K562 (cell line): ENCODE results near the gene RASAL1. TPM values are rescaled to one million over a fixed set of nuclear protein-coding genes. Genes with fewer than 3 reads are reported as not detected.

Source experiments
- ATAC-seq: fragments of 200-7000 bp; cut with Tn5 transposase; 3 replicates; pipeline ENCODE4 v1.9.1; 2020; ENCODE audit warnings: moderate library complexity
- BruUV-seq: library from RNA; stranded (reverse); fragments of 400-500 nt; replicated peaks from 2 replicates; lab custom pipeline; 2021; lab: Mats Ljungman, UMichigan
- CTCF ChIA-PET: fragments of 300-600 bp; formaldehyde crosslinking; extraction: SDS; loops from one replicate; lab custom pipeline; 2021; ENCODE audit warnings: low intra/inter-chr PET ratio; lab: Yijun Ruan, JAX
- POLR2A ChIA-PET: fragments of 300-600, 350-650 bp; sonication (Branson Sonifier 250); formaldehyde crosslinking; extraction: SDS; loops from one replicate; lab custom pipeline; 2021; ENCODE audit warnings: antibody characterized with exemption, inconsistent platforms; lab: Yijun Ruan, JAX
- DNase-seq, 4 experiments: peaks; one replicate each; pipeline versions ENCODE4 v3.0.0 to v3.0.0-alpha.2; 2011 to 2018; ENCODE audit warnings: low spot score in 3 of 4, mixed read lengths in 3 of 4; ENCODE audit errors: extremely low read depth in 1 of 4
- FAIRE-seq: peaks from 2 replicates; lab custom pipeline; 2011; peaks lifted over from hg19 to GRCh38; lab: Jason Lieb, UNC
- H2AFZ ChIP-seq: 2 replicates; pipeline ENCODE4 v1.6.0; 2011; ENCODE audit warnings: low read depth, low read length, control low read depth, inconsistent platforms
- H3K27ac ChIP-seq: fragments of 200-600 bp; 3 replicates; pipeline ENCODE4 v1.8.0; 2011; ENCODE audit warnings: low read depth, mild to moderate bottlenecking, control low read depth, inconsistent platforms, low read length, moderate library complexity, mixed read lengths; ENCODE audit errors: extremely low read depth
- H3K27me3 ChIP-seq, 2 experiments: fragments of 300-600 bp in 1 of 2; 2 replicates in 1 of 2; 3 replicates in 1 of 2; pipeline versions ENCODE4 v1.6.0 to v1.8.0; 2011; ENCODE audit warnings: inconsistent platforms in 2 of 2, low read length in 2 of 2, mild to moderate bottlenecking in 1 of 2, mixed read lengths in 1 of 2, moderate library complexity in 1 of 2; ENCODE audit not compliant: control insufficient read depth in 2 of 2, insufficient read depth in 2 of 2
- H3K36me3 ChIP-seq: fragments of 300-600 bp; 3 replicates; pipeline ENCODE4 v1.8.0; 2011; ENCODE audit warnings: mild to moderate bottlenecking, low read length, inconsistent platforms; ENCODE audit not compliant: control insufficient read depth, insufficient read depth
- H3K4me1 ChIP-seq, 2 experiments: fragments of 200-600 bp in 1 of 2; replicated peaks in 1 of 2; 2 replicates in 1 of 2; 3 replicates in 1 of 2; pipeline versions ENCODE4 v1.5.1 to v1.8.0; 2011; ENCODE audit warnings: inconsistent platforms in 2 of 2, low read length in 2 of 2, mild to moderate bottlenecking in 1 of 2, mixed read lengths in 1 of 2, moderate library complexity in 1 of 2; ENCODE audit not compliant: control insufficient read depth in 2 of 2, insufficient read depth in 2 of 2
- H3K4me2 ChIP-seq: 2 replicates; pipeline ENCODE4 v1.6.1; 2011; ENCODE audit warnings: low read length, control low read depth, inconsistent platforms, mixed read lengths; ENCODE audit not compliant: insufficient read depth
- H3K4me3 ChIP-seq: fragments of 200-600 bp; sonication (generic), shearing (Covaris generic); 2 replicates; pipeline ENCODE4 v1.5.1; 2016; ENCODE audit warnings: control low read depth, inconsistent platforms
- H3K79me2 ChIP-seq: fragments of 200-600 bp; 3 replicates; pipeline ENCODE4 v1.8.0; 2011; ENCODE audit warnings: low read length, inconsistent platforms; ENCODE audit not compliant: control insufficient read depth, insufficient read depth
- H3K9ac ChIP-seq, 2 experiments: 2 replicates each; pipeline versions ENCODE4 v1.6.0 to v1.6.1; 2011; ENCODE audit warnings: low read depth in 2 of 2, low read length in 2 of 2, control low read depth in 1 of 2, inconsistent platforms in 1 of 2, mild to moderate bottlenecking in 1 of 2, mixed read lengths in 1 of 2; ENCODE audit not compliant: insufficient read depth in 1 of 2
- H3K9me1 ChIP-seq: one replicate; pipeline ENCODE4 v1.6.0; 2011; ENCODE audit warnings: inconsistent platforms, mild to moderate bottlenecking, low read length, moderate library complexity; ENCODE audit not compliant: control insufficient read depth, insufficient read depth
- H3K9me3 ChIP-seq: replicated peaks from 2 replicates; pipeline ENCODE4 v1.5.1; 2011; ENCODE audit warnings: low read depth, low read length, inconsistent platforms; ENCODE audit not compliant: control insufficient read depth, insufficient read depth
- H4K20me1 ChIP-seq: replicated peaks from 2 replicates; pipeline ENCODE4 v1.6.1; 2011; ENCODE audit warnings: low read length, inconsistent platforms, mixed read lengths; ENCODE audit not compliant: control insufficient read depth, insufficient read depth
- CEBPG ChIP-seq, 3 experiments: fragments of 200-800 bp in 1 of 3; sonication (Bioruptor generic) in 1 of 3; sonication (generic) in 1 of 3; formaldehyde crosslinking in 1 of 3; IDR thresholded peaks in 2 of 3; conservative IDR thresholded peaks in 1 of 3; 2 replicates each; pipeline versions ENCODE4 v1.6.1 to v1.8.0; 2016 to 2022; ENCODE audit warnings: missing compliant biosample characterization in 2 of 3, missing genetic modification characterization in 2 of 3, mild to moderate bottlenecking in 1 of 3, missing genetic modification reagents in 1 of 3
- ESRRA ChIP-seq: fragments of 450-650 bp; IDR thresholded peaks from 2 replicates; pipeline ENCODE4 v1.6.1; 2014; ENCODE audit warnings: low read depth, mild to moderate bottlenecking, moderate library complexity, borderline replicate concordance
- ZNF24 ChIP-seq: fragments of 450-650 bp; IDR thresholded peaks from 2 replicates; pipeline ENCODE4 v1.6.1; 2016
- WGBS: fragments of 100-300 bp; shearing (Covaris generic); methylation state at CpG from one replicate; pipeline ENCODE4 v1.1.6; 2016; ENCODE audit warnings: low coverage, mixed read lengths; ENCODE audit not compliant: insufficient coverage; ENCODE audit errors: missing lambda C conversion rate; 5-methylcytosine and 5-hydroxymethylcytosine counted together
- in situ Hi-C: fragments of 300-500 bp; cut with MboI; formaldehyde crosslinking; loops from 4 replicates; pipeline ENCODE4 v1.15.0; 2018; ENCODE audit warnings: inconsistent platforms, mixed read lengths
- intact Hi-C: fragments of 100-400 bp; cut with micrococcal nuclease; formaldehyde crosslinking; loops from 2 replicates; pipeline ENCODE4 v1.14.2; 2022
- polyA plus RNA-seq, 8 experiments: library from polyadenylated mRNA; depleted of rRNA in 4 of 8; stranded (reverse) in 5 of 8; unstranded in 3 of 8; fragments of >200 nt; fragmentation: Nextera tagmentation in 2 of 8; fragmentation: Illumina TruSeq in 1 of 8; extraction: Ambion mirVana in 2 of 8; extraction: Trizol in 1 of 8; gene quantifications; 2 replicates each; pipeline versions ENCODE4 v1.2.1 to v1.2.3, GENCODE V29; 2011 to 2014; ENCODE audit warnings: inconsistent platforms in 1 of 8, missing spikeins in 1 of 8
- total RNA-seq, 7 experiments: library from RNA; depleted of rRNA in 6 of 7; stranded (reverse); fragments of >200 nt in 6 of 7; fragmentation: Illumina TruSeq in 2 of 7; extraction: Trizol in 2 of 7; gene quantifications; 2 replicates each; pipeline versions ENCODE4 v1.2.1 to v1.2.3, GENCODE V29; 2011 to 2021; ENCODE audit warnings: low replicate concordance in 1 of 7
- TF ChIP-seq, protein P1 (sequence below), 2 experiments: fragments of 450-650 bp in 1 of 2; sonication (generic) in 1 of 2; formaldehyde crosslinking in 1 of 2; IDR thresholded peaks in 1 of 2; conservative IDR thresholded peaks in 1 of 2; 2 replicates each; pipeline versions ENCODE4 v1.6.1 to v1.8.1; 2016 to 2023; ENCODE audit warnings: mild to moderate bottlenecking in 2 of 2, moderate library complexity in 2 of 2, inconsistent platforms in 1 of 2, missing genetic modification reagents in 1 of 2
- TF ChIP-seq, protein P2 (sequence below): sonication (generic); formaldehyde crosslinking; IDR thresholded peaks from 2 replicates; pipeline ENCODE4 v1.8.1; 2023; ENCODE audit warnings: mild to moderate bottlenecking, missing genetic modification reagents

RASAL1 gene
- total and polyA plus RNA-seq, 9 of the 15 experiments (the other 6 are each of a cell fraction or from before 2014, with no cell fraction given): 0.06 to 0.16 (median 0.14) TPM; not detected in 6

DNA sequence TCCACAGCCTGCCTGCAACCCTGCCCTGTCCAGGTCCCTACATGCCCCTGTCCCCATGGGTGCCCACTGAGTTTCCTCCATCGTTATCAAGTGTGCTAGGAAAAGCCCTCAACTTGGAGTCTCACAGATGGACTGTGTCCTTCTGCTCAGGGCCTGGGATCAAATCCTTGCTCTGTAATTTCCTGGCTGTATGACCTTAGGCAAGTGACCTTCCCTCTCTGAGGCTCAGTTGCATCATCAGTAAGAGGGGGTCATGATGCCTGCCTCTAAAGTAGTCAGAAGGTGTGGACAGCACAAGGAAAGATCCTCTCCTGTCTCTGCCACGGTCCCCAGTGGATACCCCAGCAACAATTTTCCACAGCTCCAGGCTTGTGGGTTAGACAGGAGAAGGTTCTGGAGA is 22.2 kb downstream of the RASAL1 start:
- CTCF ChIA-PET: interaction anchor here (0.5 kb wide), 1 partner anchor 458 kb away, joined by 3 read pairs; no protein-coding TSS in a partner anchor

More for the DNA sequence above, 22.2 kb downstream of the RASAL1 start:
- ATAC-seq (no peak), FAIRE-seq (no peak), DNase-seq (no peak)
- TF ChIP-seq ESRRA: peak; percentile 32; the same call in 1 of the 2 replicates
- no peak for TF ChIP-seq CEBPG (CRISPR knock-in tag; IDR thresholded peaks at IDR 0.05)
- peak in 1 of 2 experiments; percentile 44; a peak in 2 of 4 replicates for TF ChIP-seq CEBPG (tag; conservative IDR thresholded peaks at IDR 0.05 in 1 of 2, IDR thresholded peaks at IDR 0.05 in 1 of 2)
- TF ChIP-seq, protein P1, sequence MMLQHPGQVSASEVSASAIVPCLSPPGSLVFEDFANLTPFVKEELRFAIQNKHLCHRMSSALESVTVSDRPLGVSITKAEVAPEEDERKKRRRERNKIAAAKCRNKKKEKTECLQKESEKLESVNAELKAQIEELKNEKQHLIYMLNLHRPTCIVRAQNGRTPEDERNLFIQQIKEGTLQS (IDR thresholded peaks at IDR 0.05): peak; percentile 62
- TF ChIP-seq, protein P1 (CRISPR knock-in tag; conservative IDR thresholded peaks at IDR 0.05): no peak
- TF ChIP-seq, protein P2, sequence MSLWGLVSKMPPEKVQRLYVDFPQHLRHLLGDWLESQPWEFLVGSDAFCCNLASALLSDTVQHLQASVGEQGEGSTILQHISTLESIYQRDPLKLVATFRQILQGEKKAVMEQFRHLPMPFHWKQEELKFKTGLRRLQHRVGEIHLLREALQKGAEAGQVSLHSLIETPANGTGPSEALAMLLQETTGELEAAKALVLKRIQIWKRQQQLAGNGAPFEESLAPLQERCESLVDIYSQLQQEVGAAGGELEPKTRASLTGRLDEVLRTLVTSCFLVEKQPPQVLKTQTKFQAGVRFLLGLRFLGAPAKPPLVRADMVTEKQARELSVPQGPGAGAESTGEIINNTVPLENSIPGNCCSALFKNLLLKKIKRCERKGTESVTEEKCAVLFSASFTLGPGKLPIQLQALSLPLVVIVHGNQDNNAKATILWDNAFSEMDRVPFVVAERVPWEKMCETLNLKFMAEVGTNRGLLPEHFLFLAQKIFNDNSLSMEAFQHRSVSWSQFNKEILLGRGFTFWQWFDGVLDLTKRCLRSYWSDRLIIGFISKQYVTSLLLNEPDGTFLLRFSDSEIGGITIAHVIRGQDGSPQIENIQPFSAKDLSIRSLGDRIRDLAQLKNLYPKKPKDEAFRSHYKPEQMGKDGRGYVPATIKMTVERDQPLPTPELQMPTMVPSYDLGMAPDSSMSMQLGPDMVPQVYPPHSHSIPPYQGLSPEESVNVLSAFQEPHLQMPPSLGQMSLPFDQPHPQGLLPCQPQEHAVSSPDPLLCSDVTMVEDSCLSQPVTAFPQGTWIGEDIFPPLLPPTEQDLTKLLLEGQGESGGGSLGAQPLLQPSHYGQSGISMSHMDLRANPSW (CRISPR knock-in tag): no peak
- TF ChIP-seq ZNF24: no peak
- Histone ChIP-seq H3K4me2 (no peak overlapping the region), H3K36me3 (no peaks in the 10 kb centered on the region), H3K27ac (no peak overlapping the region), H3K27me3 (peaks cover 31 to 60% of the 10 kb centered on the region in 2 experiments; a peak in 4 of 5 replicates), H3K4me1 (peaks cover 0 to 21% of the 10 kb centered on the region in 2 experiments; a peak in 1 of 5 replicates), H3K9ac (no peak overlapping the region), H3K9me1 (peaks cover 2% of the 10 kb centered on the region), H3K4me3 (no peak overlapping the region), H4K20me1 (peaks cover 13% of the 10 kb centered on the region; the same call in 1 of the 2 replicates), H3K79me2 (no peaks in the 10 kb centered on the region), H3K9me3 (no peaks in the 10 kb centered on the region), H2AFZ (no peak overlapping the region)
- POLR2A ChIA-PET: interaction anchor here (0.6 kb wide), 1 partner anchor 151 kb away, joined by 3 read pairs; no protein-coding TSS in a partner anchor
- 0% methylated on average over 2 of the region's 2 CpGs for WGBS
- BruUV-seq: no TSS peak
- in situ Hi-C loops (no loop called here), intact Hi-C loops (no loop called here)
